Measurements from ENCODE around the gene VWA3A.
"Not testable (repeated sequence)": the region's sequence is repeated elsewhere in the genome, so short reads cannot be mapped to it uniquely, and the experiment has no call there.

VWA3A gene, protein sequence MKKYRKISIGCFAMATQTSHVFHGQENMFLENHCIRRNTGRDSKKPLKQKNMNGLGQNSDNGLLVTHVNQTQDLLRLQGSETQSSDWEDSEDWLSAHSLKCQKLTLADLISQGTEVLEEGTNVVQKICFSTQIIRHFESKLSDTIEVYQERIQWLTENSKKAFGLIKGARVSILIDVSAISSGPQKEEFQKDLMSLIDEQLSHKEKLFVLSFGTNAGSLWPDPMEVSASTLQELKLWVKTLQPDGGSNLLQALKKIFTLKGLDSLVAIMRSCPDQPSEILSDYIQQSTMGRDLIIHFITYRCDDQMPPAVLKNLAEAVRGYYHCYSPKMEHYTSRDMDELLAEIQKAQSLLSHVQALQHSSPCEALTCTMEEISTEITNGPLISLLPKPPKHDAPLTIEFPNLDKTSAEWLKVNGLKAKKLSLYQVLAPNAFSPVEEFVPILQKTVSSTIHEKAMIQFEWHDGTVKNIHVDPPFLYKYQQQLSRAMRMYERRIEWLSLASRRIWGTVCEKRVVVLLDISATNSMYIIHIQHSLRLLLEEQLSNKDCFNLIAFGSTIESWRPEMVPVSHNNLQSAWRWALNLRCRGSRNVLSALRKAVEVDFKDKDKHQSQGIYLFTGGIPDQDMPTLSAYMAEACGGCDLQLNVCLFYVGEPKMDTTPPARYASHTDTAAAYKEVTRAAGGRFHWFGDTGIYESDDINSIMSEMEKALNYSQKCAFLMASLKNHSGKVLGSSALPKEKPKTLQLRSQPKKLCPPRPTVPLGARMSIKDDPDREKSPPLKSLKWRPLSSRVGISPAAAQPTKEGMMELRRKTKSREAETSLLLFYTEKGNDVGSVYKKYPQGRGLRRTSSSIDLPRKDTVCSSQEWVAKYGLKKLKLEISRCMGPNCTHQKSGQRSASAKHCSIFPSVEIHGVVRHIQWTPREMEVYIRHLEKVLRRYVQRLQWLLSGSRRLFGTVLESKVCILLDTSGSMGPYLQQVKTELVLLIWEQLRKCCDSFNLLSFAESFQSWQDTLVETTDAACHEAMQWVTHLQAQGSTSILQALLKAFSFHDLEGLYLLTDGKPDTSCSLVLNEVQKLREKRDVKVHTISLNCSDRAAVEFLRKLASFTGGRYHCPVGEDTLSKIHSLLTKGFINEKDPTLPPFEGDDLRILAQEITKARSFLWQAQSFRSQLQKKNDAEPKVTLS

DNA sequence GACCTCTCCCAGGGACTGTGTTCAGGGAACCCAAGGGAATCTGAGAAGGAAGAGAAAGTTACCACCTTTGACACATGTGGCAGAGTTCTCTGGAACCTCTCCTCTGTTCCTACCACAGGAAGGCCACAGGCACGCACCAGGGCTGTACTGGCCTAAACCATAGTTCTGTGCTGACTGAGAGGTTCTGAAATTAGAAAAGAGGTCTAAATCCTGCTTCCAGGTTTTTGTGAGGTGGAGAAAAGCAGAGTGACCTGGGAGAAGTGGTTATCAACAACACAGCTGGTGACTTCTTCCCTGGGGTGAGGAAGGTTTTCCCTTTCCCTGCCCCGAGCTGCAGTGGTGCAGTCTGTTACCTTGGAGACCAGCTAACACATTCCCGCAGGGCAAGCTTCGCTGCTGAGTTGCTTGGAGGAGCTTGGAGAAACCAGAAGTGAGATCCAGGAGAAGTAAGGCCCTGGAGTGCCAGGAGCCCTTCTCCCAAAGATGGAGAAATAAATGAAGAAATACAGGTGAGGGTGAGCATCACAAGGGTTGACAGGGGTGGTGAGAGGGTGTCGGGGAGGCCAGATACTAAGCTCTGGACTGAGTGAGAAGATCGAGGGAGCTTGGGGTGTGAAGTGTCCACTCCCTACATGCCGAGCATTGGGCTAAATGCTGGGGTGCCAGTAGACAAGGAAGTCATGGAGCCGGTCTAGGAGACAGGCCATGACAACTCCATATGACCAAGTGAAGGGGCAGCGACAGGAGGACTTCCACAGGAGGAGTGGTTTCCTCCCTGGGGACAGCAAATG is at the start of gene VWA3A:
VWA3A (plus strand) TSS at position 399 of the 791 bp plus-strand sequence; CDS start at position 496, 97 bp downstream.
- H3K4me3 ChIP-seq (ENCODE audit: low read depth, low read length), result no peak within 1 kb of the TSS

DNA sequence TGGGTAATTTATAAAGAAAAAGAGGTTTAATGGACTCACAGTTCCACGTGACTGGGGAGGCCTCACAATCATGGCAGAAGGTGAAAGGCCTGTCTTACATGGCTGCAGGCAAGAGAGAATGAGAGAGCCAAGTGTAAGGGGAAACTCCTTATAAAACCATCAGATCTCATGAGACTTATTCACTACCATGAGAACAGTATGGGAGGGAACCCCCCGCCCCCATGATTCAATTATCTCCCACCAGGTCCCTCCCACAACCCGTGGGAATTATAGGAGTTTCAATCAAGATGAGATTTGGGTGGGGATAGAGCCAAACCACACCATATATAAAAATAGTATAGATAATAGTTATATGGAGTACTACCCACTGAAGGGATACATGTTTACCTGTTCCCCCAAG is 48.5 kb upstream of the VWA3A start:
- DNase-seq (ENCODE audit: low read depth, low spot score); H3K4me3 ChIP-seq (ENCODE audit: low read depth, low read length); POLR2A ChIA-PET: not testable (repeated sequence)
- CTCF ChIA-PET, result interaction anchor here (1.0 kb wide), 1 partner anchor 34 kb away, joined by 5 read pairs; no protein-coding TSS in a partner anchor

More for the DNA sequence above, at the start of gene VWA3A:
- DNase-seq (ENCODE audit: low read depth, low spot score), result peak; percentile 33
- ChIA-PET CTCF (interaction anchor here (1.2 to 8.9 kb wide), 5 partner anchors 8 to 97 kb away, joined by 3 to 87 read pairs (median 6); no protein-coding TSS in a partner anchor), POLR2A (interaction anchor here (0.7 kb wide), 1 partner anchor 85 kb away, joined by 4 read pairs; the partner anchor contains the start of gene MOSMO)
- TF ChIP-seq, protein P1, sequence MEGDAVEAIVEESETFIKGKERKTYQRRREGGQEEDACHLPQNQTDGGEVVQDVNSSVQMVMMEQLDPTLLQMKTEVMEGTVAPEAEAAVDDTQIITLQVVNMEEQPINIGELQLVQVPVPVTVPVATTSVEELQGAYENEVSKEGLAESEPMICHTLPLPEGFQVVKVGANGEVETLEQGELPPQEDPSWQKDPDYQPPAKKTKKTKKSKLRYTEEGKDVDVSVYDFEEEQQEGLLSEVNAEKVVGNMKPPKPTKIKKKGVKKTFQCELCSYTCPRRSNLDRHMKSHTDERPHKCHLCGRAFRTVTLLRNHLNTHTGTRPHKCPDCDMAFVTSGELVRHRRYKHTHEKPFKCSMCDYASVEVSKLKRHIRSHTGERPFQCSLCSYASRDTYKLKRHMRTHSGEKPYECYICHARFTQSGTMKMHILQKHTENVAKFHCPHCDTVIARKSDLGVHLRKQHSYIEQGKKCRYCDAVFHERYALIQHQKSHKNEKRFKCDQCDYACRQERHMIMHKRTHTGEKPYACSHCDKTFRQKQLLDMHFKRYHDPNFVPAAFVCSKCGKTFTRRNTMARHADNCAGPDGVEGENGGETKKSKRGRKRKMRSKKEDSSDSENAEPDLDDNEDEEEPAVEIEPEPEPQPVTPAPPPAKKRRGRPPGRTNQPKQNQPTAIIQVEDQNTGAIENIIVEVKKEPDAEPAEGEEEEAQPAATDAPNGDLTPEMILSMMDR (IDR thresholded peaks at IDR 0.05; ENCODE audit: insufficient read depth, low read length, missing control alignments), result no peak

DNA sequence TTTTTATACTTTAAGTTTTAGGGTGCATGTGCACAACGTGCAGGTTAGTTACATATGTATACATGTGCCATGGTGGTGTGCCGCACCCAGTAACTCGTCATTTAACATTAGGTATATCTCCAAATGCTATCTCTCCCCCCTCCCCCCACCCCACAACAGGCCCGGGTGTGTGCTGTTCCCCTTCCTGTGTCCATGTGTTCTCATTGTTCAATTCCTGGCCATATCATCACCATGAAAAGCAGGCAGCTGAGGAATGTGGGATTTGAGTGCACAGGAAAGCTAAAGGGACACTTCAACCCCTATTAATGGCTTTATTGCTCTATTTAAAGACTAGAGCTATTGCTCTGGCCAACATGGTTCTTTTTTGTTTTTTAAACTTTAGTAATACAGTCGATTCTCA is 46.5 kb upstream of the VWA3A start:
- H3K4me3 ChIP-seq (ENCODE audit: low read depth, low read length); POLR2A ChIA-PET; DNase-seq (ENCODE audit: low read depth, low spot score): not testable (repeated sequence)
- CTCF ChIA-PET, result interaction anchor here (1.1 kb wide), 1 partner anchor 32 kb away, joined by 3 read pairs; no protein-coding TSS in a partner anchor

DNA sequence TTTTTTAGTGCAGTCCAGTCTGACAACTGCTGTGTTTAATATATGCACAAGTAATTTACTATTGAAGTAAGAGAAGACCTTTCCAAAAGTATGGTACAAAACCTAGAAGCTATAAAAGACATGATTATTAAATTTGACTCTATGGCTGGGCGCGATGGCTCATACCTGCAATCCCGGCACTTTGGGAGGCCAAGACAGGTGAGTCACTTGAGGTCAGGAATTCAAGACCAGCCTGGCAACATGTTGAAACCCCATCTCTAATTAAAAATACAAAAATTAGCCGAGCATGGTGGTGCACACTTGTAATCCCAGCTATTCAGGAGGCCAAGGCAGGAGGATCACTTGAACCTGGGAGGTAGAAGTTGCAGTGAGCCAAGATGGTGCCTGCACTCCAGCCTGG is 41.4 kb upstream of the VWA3A start:
- TF ChIP-seq, protein P1 (IDR thresholded peaks at IDR 0.05; ENCODE audit: insufficient read depth, low read length, missing control alignments), result no peak
- no peak overlapping the region for H3K4me3 ChIP-seq (ENCODE audit: low read depth, low read length)
- CTCF ChIA-PET, result interaction anchor here (1.0 to 4.0 kb wide), 4 partner anchors 14 to 51 kb away, joined by 3 to 57 read pairs (median 4); partner anchors contain the start of gene PDZD9
- DNase-seq (ENCODE audit: low read depth, low spot score), result no peak
- POLR2A ChIA-PET, result interaction anchor here (1.1 kb wide), 1 partner anchor 42 kb away, joined by 4 read pairs; no protein-coding TSS in a partner anchor

DNA sequence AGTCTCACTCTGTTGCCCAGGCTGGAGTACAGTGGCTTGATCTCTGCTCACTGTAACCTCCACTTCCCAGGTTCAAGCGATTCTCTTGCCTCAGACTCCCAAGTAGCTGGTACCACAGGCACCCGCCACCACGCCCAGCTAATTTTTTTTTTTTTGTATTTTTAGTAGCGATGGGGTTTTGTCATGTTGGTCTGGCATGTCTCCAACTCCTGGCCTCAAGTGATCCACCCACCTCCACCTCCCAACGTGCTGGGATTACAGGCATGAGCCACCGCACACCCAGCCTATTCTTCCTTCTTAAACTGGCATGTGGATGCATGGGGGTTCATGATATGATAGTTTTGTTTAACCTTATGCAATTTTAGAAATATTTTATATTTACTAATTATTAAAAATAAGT is 39.4 kb upstream of the VWA3A start:
- ChIA-PET CTCF (interaction anchor here (1.0 kb wide), 1 partner anchor 25 kb away, joined by 3 read pairs; no protein-coding TSS in a partner anchor), POLR2A (no interaction called here)
- no peak overlapping the region for H3K4me3 ChIP-seq (ENCODE audit: low read depth, low read length)
- no peak for DNase-seq (ENCODE audit: low read depth, low spot score)
- TF ChIP-seq, protein P1 (IDR thresholded peaks at IDR 0.05; ENCODE audit: insufficient read depth, low read length, missing control alignments), result no peak

DNA sequence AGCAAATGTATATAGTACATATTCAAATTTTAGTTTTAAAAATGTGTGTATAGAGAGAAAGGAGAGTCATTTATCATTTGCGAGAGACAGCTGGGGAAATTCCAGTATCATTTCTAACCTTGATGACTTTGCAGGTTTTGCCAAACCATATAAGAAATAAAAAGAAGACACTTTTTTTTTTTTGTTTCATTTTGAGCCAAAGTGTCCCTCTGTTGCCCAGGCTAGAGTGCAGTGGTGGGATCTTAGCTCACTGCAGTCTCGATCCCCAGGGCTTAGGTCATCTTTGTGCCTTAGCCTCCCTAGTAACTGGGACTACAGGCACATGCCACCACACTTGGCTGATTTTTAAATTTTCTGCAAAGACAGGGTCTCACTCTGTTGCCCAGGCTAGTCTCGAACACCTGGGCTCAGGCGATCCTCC is 38.4 kb upstream of the VWA3A start:
- CTCF ChIA-PET, result no interaction called here
- no peak overlapping the region for H3K4me3 ChIP-seq (ENCODE audit: low read depth, low read length)
- no peak for DNase-seq (ENCODE audit: low read depth, low spot score)
- POLR2A ChIA-PET, result no interaction called here
- TF ChIP-seq, protein P1 (IDR thresholded peaks at IDR 0.05; ENCODE audit: insufficient read depth, low read length, missing control alignments), result no peak

Data from AG04449 (cell line).